Smooth muscle cell of the brain vasculature (primary cell): ENCODE data around the gene FARP2.

ENCODE experiments used
- DNase-seq: peaks from one replicate; pipeline ENCODE4 v3.0.0-alpha.2; 2012; ENCODE audit warnings: low read depth, low spot score

Gene FARP2

GRCh38 chr2:241485172-241485911 lies 129.3 kb downstream of the FARP2 start:
- DNase-seq: no peak

- DNase-seq: no peak
These were observed 133.0 kb downstream of the FARP2 start for GRCh38 chr2:241489088-241489487.

GRCh38 chr2:241489733-241490680 lies 133.9 kb downstream of the FARP2 start:
- DNase-seq: no peak

- DNase-seq: no peak
These were observed 134.9 kb downstream of the FARP2 start for GRCh38 chr2:241490825-241491506.

- DNase-seq: no peak
These were observed 135.6 kb downstream of the FARP2 start for GRCh38 chr2:241491549-241492173.

GRCh38 chr2:241492174-241492565 lies 136.1 kb downstream of the FARP2 start:
- DNase-seq: no peak

- DNase-seq: no peak
These were observed 137.0 kb downstream of the FARP2 start for GRCh38 chr2:241493092-241493491.

- DNase-seq: no peak
These were observed 138.3 kb downstream of the FARP2 start for GRCh38 chr2:241494311-241494908.

- DNase-seq: no peak
These were observed 139.3 kb downstream of the FARP2 start for GRCh38 chr2:241495172-241496002.

- no peak for DNase-seq
These were observed 140.1 kb downstream of the FARP2 start for GRCh38 chr2:241496003-241496707.

- DNase-seq: no peak
These were observed 141.1 kb downstream of the FARP2 start for GRCh38 chr2:241496904-241497877.

- DNase-seq: no peak
These were observed 142.3 kb downstream of the FARP2 start for GRCh38 chr2:241498115-241499070.

- DNase-seq: peak; percentile 18
These were observed 143.3 kb downstream of the FARP2 start for GRCh38 chr2:241499146-241499965.

GRCh38 chr2:241500016-241500415 lies 143.9 kb downstream of the FARP2 start:
- no peak for DNase-seq

- DNase-seq: no peak
These were observed 144.4 kb downstream of the FARP2 start for GRCh38 chr2:241500431-241500975.

- DNase-seq: no peak
These were observed 145.0 kb downstream of the FARP2 start for GRCh38 chr2:241501099-241501541.
